ENCODE measurements around the gene CTSA.
"Not testable (repeated sequence)": the region's sequence is repeated elsewhere in the genome, so short reads cannot be mapped to it uniquely, and the experiment has no call there.

The CTSA gene

GRCh38 chr20:45897289-45897688 is 6.2 kb downstream of the CTSA start:
- DNase-seq, result no peak

DNA sequence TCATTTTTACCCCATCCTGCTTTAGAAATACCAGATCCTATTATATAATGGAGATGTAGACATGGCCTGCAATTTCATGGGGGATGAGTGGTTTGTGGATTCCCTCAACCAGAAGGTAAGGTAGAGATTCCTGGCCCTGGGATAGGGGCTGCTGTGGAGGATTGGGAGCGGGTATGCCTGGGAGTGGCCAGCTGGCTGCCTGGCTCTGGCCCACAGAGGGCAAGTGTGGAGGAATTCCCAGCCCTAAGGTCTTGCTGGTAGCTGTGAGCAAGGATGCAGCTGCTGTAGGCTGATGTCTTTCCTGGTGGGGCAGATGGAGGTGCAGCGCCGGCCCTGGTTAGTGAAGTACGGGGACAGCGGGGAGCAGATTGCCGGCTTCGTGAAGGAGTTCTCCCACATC is 6.6 kb downstream of the CTSA start:
- no peak for DNase-seq

GRCh38 chr20:45898285-45898684 is 7.2 kb downstream of the CTSA start:
- DNase-seq, result no peak

- no peak for DNase-seq
Observed at GRCh38 chr20:45899046-45899835, 8.1 kb downstream of the CTSA start.

DNA sequence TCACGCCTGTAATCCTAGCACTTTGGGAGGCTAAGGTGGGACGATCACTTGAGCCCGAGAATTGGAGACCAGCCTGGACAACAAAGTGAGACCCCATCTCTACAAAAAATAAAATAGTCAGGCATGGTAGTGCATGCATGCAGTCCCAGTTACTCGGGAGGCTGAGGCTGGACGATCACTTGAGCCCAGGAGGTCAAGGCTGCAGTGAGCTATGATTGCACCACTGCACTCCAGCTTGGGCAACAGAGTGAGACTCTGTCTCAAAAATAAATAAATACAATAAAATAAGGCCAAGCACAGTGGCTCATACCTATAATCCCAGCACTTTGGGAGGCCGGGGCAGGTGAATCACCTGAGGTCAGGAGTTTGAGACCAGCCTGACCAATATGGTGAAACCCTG is 10.2 kb downstream of the CTSA start:
- not testable (repeated sequence) for DNase-seq

GRCh38 chr20:45902199-45902701 is 11.1 kb downstream of the CTSA start:
- DNase-seq, result no peak

DNA sequence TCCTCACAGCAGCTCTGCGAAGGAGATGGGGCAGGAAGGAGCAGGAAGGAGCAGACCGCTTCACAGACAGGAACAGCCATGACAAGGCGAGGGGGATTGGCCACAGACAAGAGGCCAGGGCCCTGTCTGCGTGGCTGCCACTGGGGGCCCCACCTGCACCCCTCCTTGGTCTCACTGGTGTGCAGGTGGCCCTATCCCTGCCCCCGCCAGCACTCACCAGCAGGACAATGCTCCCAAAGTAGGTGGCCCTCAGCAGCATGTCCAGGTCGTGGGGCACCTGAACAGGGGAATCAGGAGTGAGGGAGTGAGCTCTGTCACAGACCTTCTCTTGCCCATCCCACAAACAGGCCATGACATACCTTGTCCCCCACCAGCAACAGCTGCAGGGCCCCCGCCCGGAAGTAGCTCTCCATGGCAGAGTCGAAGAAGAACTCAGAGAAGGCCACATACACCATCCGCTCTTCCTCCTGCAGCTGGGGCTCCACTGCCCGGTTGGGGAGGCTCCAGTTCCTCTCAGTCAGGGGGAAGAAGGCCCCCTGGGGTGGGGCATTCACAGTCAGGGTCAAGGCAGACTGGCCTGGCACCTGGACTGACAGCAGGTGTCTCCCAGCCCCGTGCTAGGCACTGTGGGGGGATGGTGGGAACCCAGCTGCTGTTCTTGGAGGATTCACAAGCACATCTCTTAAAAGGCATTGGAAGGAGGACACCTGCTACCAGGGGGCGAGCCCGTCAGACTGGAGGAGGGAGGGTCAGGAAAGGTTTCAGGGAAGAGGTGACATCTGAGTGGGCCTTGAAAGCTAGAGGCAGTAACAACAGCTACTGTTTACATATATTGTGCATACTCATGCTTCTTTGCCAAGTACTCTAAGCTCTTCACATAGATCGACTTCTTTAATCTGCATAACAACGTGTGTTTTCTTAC is 13.7 kb downstream of the CTSA start:
- no peak for DNase-seq

GRCh38 chr20:45905505-45906079 is 14.5 kb downstream of the CTSA start:
- peak; percentile 75 for DNase-seq

DNA sequence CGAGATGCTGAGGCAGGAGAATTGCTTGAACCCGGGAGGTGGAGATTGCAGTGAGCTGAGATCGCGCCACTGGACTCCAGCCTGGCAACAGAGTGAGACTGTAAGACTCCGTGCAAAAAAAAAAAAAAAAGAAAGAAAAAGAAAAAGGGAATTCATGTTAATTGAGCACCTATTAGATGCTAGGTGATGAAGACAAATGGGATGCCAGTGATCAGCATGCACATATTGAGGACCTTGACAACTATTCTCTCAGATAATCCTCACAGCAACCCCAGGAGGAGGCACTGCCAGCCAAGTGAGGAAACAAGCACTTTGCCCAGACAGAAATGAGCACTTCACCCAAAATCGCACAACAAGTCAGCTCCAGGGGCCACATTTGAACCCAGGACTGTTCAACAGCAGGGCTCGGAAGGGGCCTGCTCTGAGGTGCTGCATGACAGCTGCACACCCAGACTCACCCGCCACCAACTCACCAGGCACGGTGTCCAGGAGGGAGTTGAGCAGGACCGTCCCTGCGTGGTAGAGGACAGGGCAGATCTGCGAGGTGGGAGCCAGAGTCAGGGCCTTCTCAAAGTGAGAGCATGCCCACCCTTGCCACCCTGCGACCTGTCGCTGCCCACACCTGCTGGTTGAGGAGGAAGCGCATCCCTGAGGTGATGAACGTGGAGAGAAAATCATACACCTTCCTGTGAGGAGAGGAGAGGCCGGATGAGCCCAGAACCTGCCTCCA is 16.2 kb downstream of the CTSA start:
- DNase-seq, result no peak

- DNase-seq, result no peak
Observed at GRCh38 chr20:45908084-45908483, 16.9 kb downstream of the CTSA start.

DNA sequence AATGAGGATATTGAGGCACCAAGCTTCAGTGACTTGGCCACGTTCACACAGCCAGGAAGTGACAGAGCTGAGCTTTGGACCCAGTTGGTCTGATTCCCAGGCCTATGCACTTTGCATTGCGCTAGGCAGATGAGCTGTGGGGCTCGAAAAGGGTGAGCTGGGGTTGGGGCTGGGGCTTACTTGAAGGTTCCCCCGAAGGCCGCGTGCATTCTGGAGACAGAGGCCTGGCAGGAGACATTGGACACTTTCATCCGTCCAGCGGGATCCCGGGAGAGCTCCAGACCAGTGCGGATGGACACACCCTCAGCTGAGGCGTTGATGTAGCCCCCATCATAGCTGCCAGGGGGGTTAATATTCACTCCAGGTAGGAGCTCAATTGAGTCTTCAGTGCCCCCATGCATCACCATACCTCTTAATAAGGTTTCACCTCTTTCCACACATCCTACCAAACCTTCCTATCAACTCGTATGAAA is 18.2 kb downstream of the CTSA start:
- DNase-seq, result no peak

DNA sequence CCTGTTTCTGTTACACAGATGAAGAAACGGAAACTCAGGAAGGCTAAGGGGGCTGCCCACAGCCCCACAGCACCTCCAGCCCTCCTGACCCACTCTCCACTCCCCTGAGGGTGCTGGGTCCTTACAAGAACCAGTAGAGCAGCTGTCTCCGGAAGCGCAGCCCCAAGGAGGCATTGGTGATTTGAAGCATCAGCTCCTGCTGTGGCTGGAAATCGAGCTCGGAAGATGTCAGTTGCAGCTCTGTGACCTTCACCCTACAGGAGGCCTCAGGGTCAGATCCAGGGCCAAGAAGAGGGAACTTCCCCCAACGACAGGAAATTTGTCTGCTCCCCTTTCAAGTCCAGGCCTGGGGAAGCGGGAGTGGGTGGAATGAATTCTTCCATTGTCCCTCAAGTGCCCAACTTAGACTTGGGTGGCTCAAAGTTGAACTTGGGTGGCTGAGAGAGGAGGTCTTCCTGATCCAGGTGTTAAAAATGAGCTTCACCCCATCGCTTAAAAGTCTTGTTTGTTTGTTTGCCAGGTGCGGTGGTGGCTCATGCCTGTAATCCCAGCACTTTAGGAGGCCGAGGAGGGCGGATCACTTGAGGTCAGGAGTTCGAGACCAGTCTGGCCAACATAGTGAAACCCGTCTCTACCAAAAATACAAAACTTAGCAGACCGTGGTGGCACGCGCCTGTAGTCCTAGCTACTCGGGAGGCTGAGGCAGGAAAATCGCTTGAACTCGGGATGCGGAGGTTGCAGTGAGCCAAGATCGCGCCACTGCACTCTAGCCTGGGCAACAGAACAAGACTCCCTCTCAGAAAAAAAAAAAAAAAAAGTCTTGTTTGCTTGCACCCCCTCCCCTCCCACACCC is 18.9 kb downstream of the CTSA start:
- DNase-seq, result no peak

DNA sequence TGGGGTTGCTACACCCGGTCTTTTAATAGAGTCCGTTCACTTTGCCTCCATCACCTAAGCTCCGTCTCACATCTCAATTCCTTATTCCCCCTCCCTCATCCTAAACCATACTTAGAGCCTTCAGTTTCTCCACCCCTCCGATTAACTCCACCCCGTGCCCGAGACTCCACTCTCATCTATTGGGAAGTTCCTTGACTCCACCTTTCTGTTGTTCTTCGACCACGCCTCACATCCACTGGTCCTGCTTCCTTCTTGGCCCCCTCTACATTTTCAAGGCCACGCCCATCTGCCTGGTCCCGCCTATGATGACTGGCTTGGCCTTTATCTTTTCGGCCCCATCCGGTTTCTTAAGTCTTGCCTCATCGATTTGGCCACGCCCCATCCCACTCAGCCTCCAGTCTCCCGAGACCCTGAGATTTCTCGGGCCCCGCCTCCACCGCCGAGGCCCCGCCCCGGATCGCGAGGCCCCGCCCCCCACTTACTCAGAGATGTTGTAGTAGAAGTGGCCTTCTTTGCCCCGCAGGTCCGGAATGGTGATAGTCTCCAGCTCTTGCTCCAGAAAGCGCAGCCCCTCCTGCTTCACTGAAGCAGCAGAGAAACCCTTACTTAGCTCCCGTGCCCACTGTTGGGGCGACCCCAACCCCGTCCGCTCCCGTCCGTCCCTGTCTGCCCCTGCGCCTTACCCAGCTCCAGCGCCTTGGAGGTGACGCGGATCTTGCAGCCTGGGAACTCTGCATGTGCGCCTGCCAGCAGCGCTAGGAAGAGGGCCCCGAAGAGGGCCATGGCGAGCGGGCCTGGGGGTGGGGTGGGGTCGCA is 19.7 kb downstream of the CTSA start:
- peak; percentile 100 for DNase-seq

DNA sequence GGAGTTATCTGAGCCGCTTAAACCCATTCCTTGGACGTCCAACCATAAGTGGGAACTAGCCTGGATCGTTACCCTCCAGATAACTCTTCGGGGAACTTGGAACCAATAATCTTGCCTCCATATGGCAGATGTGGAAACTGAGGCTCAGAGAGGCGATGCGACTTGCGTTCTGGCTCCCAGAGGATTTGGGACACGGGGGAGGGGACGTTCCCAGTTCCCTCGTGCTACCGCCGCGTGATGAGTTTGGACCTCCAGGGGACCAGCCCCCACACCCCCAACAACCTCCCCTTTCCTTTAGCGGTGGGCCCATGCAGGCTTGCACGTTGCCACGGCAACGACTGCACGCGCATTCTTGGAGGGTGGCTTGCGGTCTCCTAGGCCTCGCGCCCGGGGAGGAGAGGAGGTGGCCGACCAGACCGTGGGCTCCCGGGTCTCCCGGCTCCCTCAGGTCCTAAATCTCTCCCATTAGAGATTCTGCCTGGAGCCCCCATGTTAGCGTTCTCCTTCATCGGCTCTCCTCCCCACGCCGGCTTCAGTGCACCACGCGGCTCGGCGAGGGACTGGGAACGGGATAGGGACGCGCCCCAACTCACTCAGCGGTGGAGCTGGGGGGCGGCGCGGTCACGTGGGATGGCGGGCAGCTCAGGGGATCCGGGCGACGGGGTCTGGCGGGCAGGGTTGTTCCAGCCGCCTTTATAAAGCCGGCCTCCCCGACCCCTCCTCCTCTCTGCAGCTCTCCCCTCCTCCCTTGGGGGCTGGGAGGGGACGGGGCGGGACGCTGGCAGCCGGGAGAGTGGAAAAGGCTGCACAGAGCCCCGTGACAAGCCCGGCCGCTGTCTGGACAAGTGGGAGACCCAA is 20.6 kb downstream of the CTSA start, which contains the start of gene PLTP:
PLTP (minus strand) TSS at position 670 of the 858 bp plus-strand sequence. CDS start 703 bp downstream, outside the sequence.
- peak; percentile 91 for DNase-seq

DNA sequence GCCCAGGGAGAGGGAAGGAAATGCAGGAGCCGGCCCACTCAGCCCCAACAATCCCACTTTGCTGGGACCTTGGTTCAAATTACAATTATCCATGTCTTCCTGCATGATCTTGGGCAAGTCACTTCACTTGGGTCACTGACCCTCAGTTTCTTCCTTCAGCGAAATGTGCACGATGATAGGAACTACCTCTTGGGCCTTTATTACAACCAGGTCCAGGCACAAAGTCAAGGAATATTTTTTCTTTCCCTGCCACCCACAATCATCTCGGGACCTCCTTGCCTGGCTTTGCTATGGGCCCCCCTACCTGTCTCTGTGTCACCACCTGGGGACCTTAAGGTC is 21.2 kb downstream of the CTSA start:
- DNase-seq, result no peak

GRCh38 chr20:45913116-45913515 is 22.0 kb downstream of the CTSA start:
- DNase-seq, result no peak

- DNase-seq, result no peak
Observed at GRCh38 chr20:45917790-45918141, 26.6 kb downstream of the CTSA start.

GRCh38 chr20:45918182-45918737 is 27.1 kb downstream of the CTSA start:
- DNase-seq, result no peak

DNA sequence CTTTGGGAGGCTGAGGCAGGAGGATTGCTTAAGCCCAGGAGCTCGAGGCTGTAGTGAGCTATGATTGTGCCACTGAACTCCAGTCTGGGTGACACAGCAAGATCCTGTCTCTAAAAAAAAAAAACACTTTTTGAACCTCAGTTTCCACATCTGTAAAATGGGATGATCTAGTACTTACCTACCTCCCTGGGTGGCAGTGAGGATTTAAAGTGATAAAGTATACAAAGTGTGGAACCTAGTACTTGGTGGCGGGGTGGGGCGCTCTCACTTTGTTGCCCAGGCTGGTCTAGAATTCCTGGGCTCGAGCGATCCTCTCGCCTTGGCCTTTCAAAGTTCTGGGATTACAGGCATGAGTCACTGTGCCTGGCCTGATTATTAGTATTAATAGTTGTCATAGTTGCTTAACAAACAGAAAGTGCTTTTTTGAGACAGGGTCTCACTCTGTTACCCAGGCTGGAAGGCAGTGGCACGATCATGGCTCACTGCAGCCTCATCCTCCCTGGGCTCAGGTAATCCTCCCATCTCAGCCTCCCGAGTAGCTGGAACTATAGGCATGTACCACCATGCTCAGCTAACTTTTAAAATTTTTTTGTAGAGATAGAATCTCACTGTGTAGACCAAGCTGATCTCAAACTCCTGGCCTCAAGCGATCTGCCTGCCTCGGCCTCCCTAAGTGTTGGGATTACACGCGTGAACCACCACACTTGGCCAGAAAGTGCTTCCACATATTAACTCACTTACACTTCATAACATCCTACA is 27.8 kb downstream of the CTSA start:
- no peak for DNase-seq
